ENCODE results near the gene MPHOSPH6.

GRCh38 chr16:82190386-82190785 is 20.4 kb upstream of the MPHOSPH6 start:
- TF ChIP-seq CREB5 (CRISPR knock-in tag; IDR thresholded peaks at IDR 0.05; ENCODE audit: low read depth) (no peak), ZFP3 (CRISPR knock-in tag; IDR thresholded peaks at IDR 0.05) (no peak), ZNF8 (CRISPR knock-in tag; IDR thresholded peaks at IDR 0.05) (no peak), GLIS3 (CRISPR knock-in tag; IDR thresholded peaks at IDR 0.05) (no peak), ARNTL (CRISPR knock-in tag; IDR thresholded peaks at IDR 0.05; ENCODE audit: borderline replicate concordance, low read depth) (no peak), PATZ1 (CRISPR knock-in tag; IDR thresholded peaks at IDR 0.05; ENCODE audit: borderline replicate concordance) (no peak), SNAI2 (CRISPR knock-in tag; IDR thresholded peaks at IDR 0.05) (no peak), OSR1 (CRISPR knock-in tag; IDR thresholded peaks at IDR 0.05) (no peak), RARB (CRISPR knock-in tag; IDR thresholded peaks at IDR 0.05) (no peak), ZFP30 (CRISPR knock-in tag; IDR thresholded peaks at IDR 0.05) (no peak), TSHZ2 (CRISPR knock-in tag; IDR thresholded peaks at IDR 0.05) (no peak), CSDC2 (CRISPR knock-in tag; IDR thresholded peaks at IDR 0.05) (no peak)
